CD14-positive monocyte (primary cell): ENCODE results near the gene CRACDL. TPM values are rescaled to one million over a fixed set of nuclear protein-coding genes. Genes with fewer than 3 reads are reported as not detected.

Source experiments
- DNase-seq, 3 donors: peaks; one replicate each; pipeline ENCODE4 v3.0.0-alpha.2; 2011 to 2022
- H2AFZ ChIP-seq: 2 replicates; pipeline ENCODE4 v1.6.0; 2012; ENCODE audit warnings: mild to moderate bottlenecking, low read depth, low read length, inconsistent platforms; ENCODE audit not compliant: insufficient read depth, poor library complexity, severe bottlenecking
- H3K27ac ChIP-seq, 2 donors: 1 replicate in 1 of 2; 2 replicates in 1 of 2; pipeline ENCODE4 v1.5.1; 2012 to 2013; ENCODE audit warnings: low read length in 2 of 2, control low read depth in 1 of 2, inconsistent platforms in 1 of 2, low read depth in 1 of 2, mild to moderate bottlenecking in 1 of 2
- H3K27me3 ChIP-seq, 2 donors: one replicate each; pipeline versions ENCODE4 v1.6.0 to v1.6.1; 2011 to 2013; ENCODE audit warnings: low read length in 2 of 2; ENCODE audit not compliant: control insufficient read depth in 2 of 2, insufficient read depth in 2 of 2
- H3K36me3 ChIP-seq, 2 donors: replicated peaks in 1 of 2; 1 replicate in 1 of 2; 2 replicates in 1 of 2; pipeline versions ENCODE4 v1.5.1 to v1.6.1; 2012 to 2013; ENCODE audit warnings: low read length in 2 of 2, control low read depth in 1 of 2, inconsistent platforms in 1 of 2, mild to moderate bottlenecking in 1 of 2; ENCODE audit not compliant: insufficient read depth in 2 of 2, control insufficient read depth in 1 of 2
- H3K4me1 ChIP-seq, 2 donors: 1 replicate in 1 of 2; 2 replicates in 1 of 2; pipeline versions ENCODE4 v1.5.1 to v1.6.1; 2012 to 2013; ENCODE audit warnings: low read length in 2 of 2, control low read depth in 1 of 2, inconsistent platforms in 1 of 2, mild to moderate bottlenecking in 1 of 2, moderate library complexity in 1 of 2; ENCODE audit not compliant: insufficient read depth in 2 of 2, control insufficient read depth in 1 of 2
- H3K4me2 ChIP-seq: replicated peaks from 2 replicates; pipeline ENCODE3; 2012; ENCODE audit warnings: low read length, moderate library complexity, mild to moderate bottlenecking; ENCODE audit not compliant: poor library complexity, severe bottlenecking; ENCODE audit errors: extremely low read depth
- H3K4me3 ChIP-seq, 3 experiments: fragments of 200-600 bp in 1 of 3; sonication (generic) in 1 of 3; replicated peaks in 1 of 3; 1 replicate in 2 of 3; 2 replicates in 1 of 3; pipeline ENCODE4 v1.5.1; 2011 to 2013; ENCODE audit warnings: low read length in 3 of 3, mild to moderate bottlenecking in 3 of 3, control low read depth in 2 of 3, low read depth in 2 of 3, inconsistent platforms in 1 of 3, moderate library complexity in 1 of 3
- H3K79me2 ChIP-seq: 2 replicates; pipeline ENCODE4 v1.6.0; 2012; ENCODE audit warnings: mild to moderate bottlenecking, control low read depth, inconsistent platforms, low read length, moderate library complexity; ENCODE audit not compliant: insufficient read depth
- H3K9ac ChIP-seq: 2 replicates; pipeline ENCODE4 v1.6.0; 2017; ENCODE audit warnings: low read length, mild to moderate bottlenecking; ENCODE audit not compliant: insufficient read depth, poor library complexity, severe bottlenecking
- H3K9me3 ChIP-seq, 2 donors: replicated peaks in 1 of 2; 1 replicate in 1 of 2; 2 replicates in 1 of 2; pipeline versions ENCODE4 v1.5.1 to v1.6.1; 2012 to 2013; ENCODE audit warnings: low read length in 2 of 2, control low read depth in 1 of 2; ENCODE audit not compliant: control insufficient read depth in 1 of 2, insufficient read depth in 1 of 2
- H4K20me1 ChIP-seq: 2 replicates; pipeline ENCODE4 v1.6.0; 2012; ENCODE audit warnings: mild to moderate bottlenecking, low read length, control low read depth, moderate library complexity; ENCODE audit not compliant: insufficient read depth
- H3K27ac Mint-ChIP-seq, 7 donors: one replicate each; pipeline ENCODE4 v1.8.0; 2020; ENCODE audit warnings: mild to moderate bottlenecking in 7 of 7, mixed read lengths in 7 of 7, moderate library complexity in 6 of 7, inconsistent platforms in 2 of 7
- H3K27me3 Mint-ChIP-seq, 3 donors: one replicate each; pipeline ENCODE4 v1.8.0; 2021 to 2022; ENCODE audit warnings: low read depth in 3 of 3, mild to moderate bottlenecking in 3 of 3, mixed read lengths in 3 of 3, moderate library complexity in 3 of 3, inconsistent platforms in 1 of 3
- H3K36me3 Mint-ChIP-seq, 2 donors: one replicate each; pipeline ENCODE4 v1.8.0; 2020; ENCODE audit warnings: mixed read lengths in 2 of 2, inconsistent platforms in 1 of 2, mild to moderate bottlenecking in 1 of 2
- H3K4me1 Mint-ChIP-seq: one replicate; pipeline ENCODE4 v1.8.0; 2020; ENCODE audit warnings: mild to moderate bottlenecking, mixed read lengths
- H3K4me3 Mint-ChIP-seq, 2 donors: one replicate each; pipeline ENCODE4 v1.8.0; 2020; ENCODE audit warnings: mild to moderate bottlenecking in 2 of 2, mixed read lengths in 2 of 2, moderate library complexity in 1 of 2
- H3K9me3 Mint-ChIP-seq, 7 donors: one replicate each; pipeline ENCODE4 v1.8.0; 2020 to 2022; ENCODE audit warnings: mixed read lengths in 7 of 7, mild to moderate bottlenecking in 6 of 7, moderate library complexity in 6 of 7, inconsistent platforms in 2 of 7
- CTCF ChIP-seq: fragments of 200-600 bp; IDR thresholded peaks from one replicate; pipeline ENCODE4 v1.8.0; 2022; ENCODE audit warnings: antibody characterized with exemption, mild to moderate bottlenecking
- WGBS: methylation state at CpG from one replicate; pipeline ENCODE4 v1.1.5; 2013; ENCODE audit warnings: missing lambda C conversion rate; ENCODE audit not compliant: insufficient coverage; 5-methylcytosine and 5-hydroxymethylcytosine counted together
- intact Hi-C, 2 donors: fragments of 100-400 bp; cut with micrococcal nuclease; formaldehyde crosslinking; loops; one replicate each; pipeline versions ENCODE4 v1.15.0 to v1.15.1; 2023
- polyA plus RNA-seq, 3 donors: library from polyadenylated mRNA; depleted of rRNA in 1 of 3; unstranded in 2 of 3; stranded (reverse) in 1 of 3; fragments of 300-500 nt in 2 of 3; fragments of >200 nt in 1 of 3; fragmentation: Illumina TruSeq in 2 of 3; gene quantifications; 1 replicate in 2 of 3; 2 replicates in 1 of 3; pipeline ENCODE4 v1.2.3, GENCODE V29; 2012 to 2021

The CRACDL gene
- polyA plus RNA-seq, 3 donors, result 0.12 to 0.35 (median 0.28) TPM

- H3K4me3 ChIP-seq, result no peak overlapping the region
- no peak overlapping the region for H3K4me2 ChIP-seq
- intact Hi-C loops, result no loop called here
- H3K4me1 ChIP-seq, result no peaks in the 10 kb centered on the region
- H3K36me3 ChIP-seq, result no peaks in the 10 kb centered on the region
- WGBS, result 90% methylated on average over 2 of the region's 2 CpGs
- no peaks in the 10 kb centered on the region for H3K4me1 Mint-ChIP-seq
- H3K79me2 ChIP-seq, result no peaks in the 10 kb centered on the region
- H3K27me3 ChIP-seq, result no peaks in the 10 kb centered on the region
- H3K27ac Mint-ChIP-seq, result no peak overlapping the region
- peaks cover 14 to 34% (median 29%) of the 10 kb centered on the region in 7 donors for H3K9me3 Mint-ChIP-seq
- H4K20me1 ChIP-seq, result no peaks in the 10 kb centered on the region
- no peak overlapping the region for H3K9ac ChIP-seq
- H3K4me3 Mint-ChIP-seq, result no peak overlapping the region
- H2AFZ ChIP-seq, result no peak overlapping the region
- no peak for DNase-seq
- TF ChIP-seq CTCF, result no peak
- peaks cover 10 to 20% of the 10 kb centered on the region in 2 donors for H3K9me3 ChIP-seq
- H3K27ac ChIP-seq, result no peak overlapping the region
- H3K36me3 Mint-ChIP-seq, result no peaks in the 10 kb centered on the region
- H3K27me3 Mint-ChIP-seq, result peaks cover 1 to 8% (median 5%) of the 10 kb centered on the region in 3 donors
Observed at GRCh38 chr2:98884658-98885057, 51.4 kb downstream of the CRACDL start.

GRCh38 chr2:98883780-98884211, 52.2 kb downstream of the CRACDL start:
- Histone ChIP-seq H2AFZ (no peak overlapping the region), H3K4me3 (no peak overlapping the region), H3K79me2 (no peaks in the 10 kb centered on the region), H3K4me2 (no peak overlapping the region), H3K27me3 (no peaks in the 10 kb centered on the region), H4K20me1 (no peaks in the 10 kb centered on the region), H3K27ac (no peak overlapping the region), H3K36me3 (no peaks in the 10 kb centered on the region), H3K9ac (no peak overlapping the region), H3K9me3 (peaks cover 10 to 20% of the 10 kb centered on the region in 2 donors), H3K4me1 (no peaks in the 10 kb centered on the region)
- WGBS, result 95% methylated on average over 4 of the region's 10 CpGs
- no peak for TF ChIP-seq CTCF
- Mint-ChIP-seq H3K27ac (no peak overlapping the region), H3K27me3 (peaks cover 1 to 8% (median 5%) of the 10 kb centered on the region in 3 donors), H3K4me3 (no peak overlapping the region), H3K36me3 (no peaks in the 10 kb centered on the region), H3K4me1 (no peaks in the 10 kb centered on the region), H3K9me3 (peaks cover 14 to 30% (median 27%) of the 10 kb centered on the region in 7 donors)
- intact Hi-C loops, result no loop called here
- DNase-seq, result no peak
